ENCODE results near the gene DGKA.

DGKA gene

GRCh38 chr12:55974308-55974730 lies 43.4 kb downstream of the DGKA start:
- peaks cover 11 to 63% of the 10 kb centered on the region in 2 experiments; a peak in 2 of 3 replicates for H3K36me3 ChIP-seq (ENCODE audit: control insufficient read depth in 2 of 2, insufficient read depth in 1 of 2, low read length in 2 of 2)
- CTCF ChIA-PET = interaction anchor here (0.5 to 3.0 kb wide), 13 partner anchors 17 to 601 kb away, joined by 3 to 30 read pairs (median 5); partner anchors contain the start of gene SUOX
- H3K4me1 ChIP-seq (ENCODE audit: control insufficient read depth, insufficient read depth, low read length) = peaks cover 4% of the 10 kb centered on the region; the same call in 1 of the 2 replicates
- H3K9me3 ChIP-seq (ENCODE audit: control insufficient read depth, insufficient read depth, low read depth, low read length) = no peaks in the 10 kb centered on the region
- peak overlapping the region; percentile 83 for H3K27ac ChIP-seq (ENCODE audit: extremely low read depth, low read depth, low read length)
- H3K4me3 ChIP-seq (ENCODE audit: low read depth, low read length) = peak overlapping the region; percentile 87
- POLR2A ChIA-PET = interaction anchor here (0.7 to 2.6 kb wide), 33 partner anchors 11 to 751 kb away, joined by 3 to 66 read pairs (median 8); partner anchors contain the start of genes CD63, DNAJC14, NACA and ORMDL2
- TF ChIP-seq ZNF169 (tag by site-specific recombination; IDR thresholded peaks at IDR 0.05) = no peak
- TF ChIP-seq ZNF202 (tag by site-specific recombination; IDR thresholded peaks at IDR 0.05; ENCODE audit: borderline replicate concordance) = no peak
- TF ChIP-seq GLIS1 (tag by site-specific recombination; IDR thresholded peaks at IDR 0.05) = peak; percentile 46; the same call in 1 of the 2 replicates
- TF ChIP-seq ZNF561 (tag by site-specific recombination; IDR thresholded peaks at IDR 0.05; ENCODE audit: borderline replicate concordance) = no peak
- TF ChIP-seq, protein P1, sequence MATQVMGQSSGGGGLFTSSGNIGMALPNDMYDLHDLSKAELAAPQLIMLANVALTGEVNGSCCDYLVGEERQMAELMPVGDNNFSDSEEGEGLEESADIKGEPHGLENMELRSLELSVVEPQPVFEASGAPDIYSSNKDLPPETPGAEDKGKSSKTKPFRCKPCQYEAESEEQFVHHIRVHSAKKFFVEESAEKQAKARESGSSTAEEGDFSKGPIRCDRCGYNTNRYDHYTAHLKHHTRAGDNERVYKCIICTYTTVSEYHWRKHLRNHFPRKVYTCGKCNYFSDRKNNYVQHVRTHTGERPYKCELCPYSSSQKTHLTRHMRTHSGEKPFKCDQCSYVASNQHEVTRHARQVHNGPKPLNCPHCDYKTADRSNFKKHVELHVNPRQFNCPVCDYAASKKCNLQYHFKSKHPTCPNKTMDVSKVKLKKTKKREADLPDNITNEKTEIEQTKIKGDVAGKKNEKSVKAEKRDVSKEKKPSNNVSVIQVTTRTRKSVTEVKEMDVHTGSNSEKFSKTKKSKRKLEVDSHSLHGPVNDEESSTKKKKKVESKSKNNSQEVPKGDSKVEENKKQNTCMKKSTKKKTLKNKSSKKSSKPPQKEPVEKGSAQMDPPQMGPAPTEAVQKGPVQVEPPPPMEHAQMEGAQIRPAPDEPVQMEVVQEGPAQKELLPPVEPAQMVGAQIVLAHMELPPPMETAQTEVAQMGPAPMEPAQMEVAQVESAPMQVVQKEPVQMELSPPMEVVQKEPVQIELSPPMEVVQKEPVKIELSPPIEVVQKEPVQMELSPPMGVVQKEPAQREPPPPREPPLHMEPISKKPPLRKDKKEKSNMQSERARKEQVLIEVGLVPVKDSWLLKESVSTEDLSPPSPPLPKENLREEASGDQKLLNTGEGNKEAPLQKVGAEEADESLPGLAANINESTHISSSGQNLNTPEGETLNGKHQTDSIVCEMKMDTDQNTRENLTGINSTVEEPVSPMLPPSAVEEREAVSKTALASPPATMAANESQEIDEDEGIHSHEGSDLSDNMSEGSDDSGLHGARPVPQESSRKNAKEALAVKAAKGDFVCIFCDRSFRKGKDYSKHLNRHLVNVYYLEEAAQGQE (tag by site-specific recombination; IDR thresholded peaks at IDR 0.05) = no peak
- no peak for TF ChIP-seq HOXA7 (CRISPR knock-in tag; IDR thresholded peaks at IDR 0.05; ENCODE audit: borderline replicate concordance)
- TF ChIP-seq HIC1 (tag by site-specific recombination; IDR thresholded peaks at IDR 0.05) = peak; percentile 59; the same call in 1 of the 2 replicates
- TF ChIP-seq ZFP69B (tag by site-specific recombination; IDR thresholded peaks at IDR 0.05) = 0 out of 2 replicates have a peak, but pooled peaks have one; percentile 6
- TF ChIP-seq ZNF843 (tag by site-specific recombination; IDR thresholded peaks at IDR 0.05) = no peak; the same call in none of the 2 replicates
- no peak for TF ChIP-seq KLF1 (tag by site-specific recombination; IDR thresholded peaks at IDR 0.05)
- TF ChIP-seq ZNF394 (tag by site-specific recombination; IDR thresholded peaks at IDR 0.05; ENCODE audit: borderline replicate concordance) = peak; percentile 93
- TF ChIP-seq ZSCAN23 (tag by site-specific recombination; IDR thresholded peaks at IDR 0.05) = no peak
- TF ChIP-seq ZNF2 (tag by site-specific recombination; IDR thresholded peaks at IDR 0.05) = peak; percentile 22; the same call in 1 of the 2 replicates
- TF ChIP-seq ZNF366 (tag by site-specific recombination; conservative IDR thresholded peaks at IDR 0.05) = peak; percentile 28; the same call in 1 of the 2 replicates
- TF ChIP-seq, protein P2, sequence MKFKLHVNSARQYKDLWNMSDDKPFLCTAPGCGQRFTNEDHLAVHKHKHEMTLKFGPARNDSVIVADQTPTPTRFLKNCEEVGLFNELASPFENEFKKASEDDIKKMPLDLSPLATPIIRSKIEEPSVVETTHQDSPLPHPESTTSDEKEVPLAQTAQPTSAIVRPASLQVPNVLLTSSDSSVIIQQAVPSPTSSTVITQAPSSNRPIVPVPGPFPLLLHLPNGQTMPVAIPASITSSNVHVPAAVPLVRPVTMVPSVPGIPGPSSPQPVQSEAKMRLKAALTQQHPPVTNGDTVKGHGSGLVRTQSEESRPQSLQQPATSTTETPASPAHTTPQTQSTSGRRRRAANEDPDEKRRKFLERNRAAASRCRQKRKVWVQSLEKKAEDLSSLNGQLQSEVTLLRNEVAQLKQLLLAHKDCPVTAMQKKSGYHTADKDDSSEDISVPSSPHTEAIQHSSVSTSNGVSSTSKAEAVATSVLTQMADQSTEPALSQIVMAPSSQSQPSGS (tag by site-specific recombination; IDR thresholded peaks at IDR 0.05; ENCODE audit: low read depth) = no peak
- TF ChIP-seq KLF16 (tag by site-specific recombination; IDR thresholded peaks at IDR 0.05) = 0 out of 2 replicates have a peak, but pooled peaks have one; percentile 19
- TF ChIP-seq PRDM2 (tag by site-specific recombination; IDR thresholded peaks at IDR 0.05; ENCODE audit: borderline replicate concordance) = no peak
- peak; percentile 55; the same call in 1 of the 2 replicates for TF ChIP-seq ZNF76 (tag by site-specific recombination; IDR thresholded peaks at IDR 0.05; ENCODE audit: borderline replicate concordance, low read depth)
- TF ChIP-seq PRDM1 (tag by site-specific recombination; IDR thresholded peaks at IDR 0.05) = peak; percentile 39; the same call in 1 of the 2 replicates
- TF ChIP-seq, protein P3, sequence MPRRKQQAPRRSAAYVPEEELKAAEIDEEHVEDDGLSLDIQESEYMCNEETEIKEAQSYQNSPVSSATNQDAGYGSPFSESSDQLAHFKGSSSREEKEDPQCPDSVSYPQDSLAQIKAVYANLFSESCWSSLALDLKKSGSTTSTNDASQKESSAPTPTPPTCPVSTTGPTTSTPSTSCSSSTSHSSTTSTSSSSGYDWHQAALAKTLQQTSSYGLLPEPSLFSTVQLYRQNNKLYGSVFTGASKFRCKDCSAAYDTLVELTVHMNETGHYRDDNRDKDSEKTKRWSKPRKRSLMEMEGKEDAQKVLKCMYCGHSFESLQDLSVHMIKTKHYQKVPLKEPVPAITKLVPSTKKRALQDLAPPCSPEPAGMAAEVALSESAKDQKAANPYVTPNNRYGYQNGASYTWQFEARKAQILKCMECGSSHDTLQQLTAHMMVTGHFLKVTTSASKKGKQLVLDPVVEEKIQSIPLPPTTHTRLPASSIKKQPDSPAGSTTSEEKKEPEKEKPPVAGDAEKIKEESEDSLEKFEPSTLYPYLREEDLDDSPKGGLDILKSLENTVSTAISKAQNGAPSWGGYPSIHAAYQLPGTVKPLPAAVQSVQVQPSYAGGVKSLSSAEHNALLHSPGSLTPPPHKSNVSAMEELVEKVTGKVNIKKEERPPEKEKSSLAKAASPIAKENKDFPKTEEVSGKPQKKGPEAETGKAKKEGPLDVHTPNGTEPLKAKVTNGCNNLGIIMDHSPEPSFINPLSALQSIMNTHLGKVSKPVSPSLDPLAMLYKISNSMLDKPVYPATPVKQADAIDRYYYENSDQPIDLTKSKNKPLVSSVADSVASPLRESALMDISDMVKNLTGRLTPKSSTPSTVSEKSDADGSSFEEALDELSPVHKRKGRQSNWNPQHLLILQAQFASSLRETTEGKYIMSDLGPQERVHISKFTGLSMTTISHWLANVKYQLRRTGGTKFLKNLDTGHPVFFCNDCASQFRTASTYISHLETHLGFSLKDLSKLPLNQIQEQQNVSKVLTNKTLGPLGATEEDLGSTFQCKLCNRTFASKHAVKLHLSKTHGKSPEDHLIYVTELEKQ (tag by site-specific recombination; IDR thresholded peaks at IDR 0.05; ENCODE audit: borderline replicate concordance) = no peak
